Mesothelial cell of epicardium (in vitro differentiated cells): Measurements from ENCODE around the gene ARHGEF28. TPM values are rescaled to one million over a fixed set of nuclear protein-coding genes. Genes with fewer than 3 reads are reported as not detected.

Source experiments
- DNase-seq, 2 experiments: peaks; one replicate each; pipeline ENCODE4 v3.0.0; 2021; ENCODE audit warnings: low spot score in 2 of 2; ENCODE audit not compliant: unreplicated experiment in 2 of 2
- H3K27ac Mint-ChIP-seq: 2 replicates; pipeline ENCODE4 v1.8.0; 2021; ENCODE audit warnings: mixed read lengths
- H3K27me3 Mint-ChIP-seq: 2 replicates; pipeline ENCODE4 v1.8.0; 2021; ENCODE audit warnings: low read depth, mixed read lengths
- H3K36me3 Mint-ChIP-seq: 2 replicates; pipeline ENCODE4 v1.8.0; 2021; ENCODE audit warnings: mixed read lengths
- H3K4me1 Mint-ChIP-seq: 2 replicates; pipeline ENCODE4 v1.8.0; 2021; ENCODE audit warnings: mixed read lengths
- H3K4me3 Mint-ChIP-seq: 2 replicates; pipeline ENCODE4 v1.8.0; 2021; ENCODE audit warnings: mild to moderate bottlenecking, moderate library complexity, mixed read lengths
- H3K9me3 Mint-ChIP-seq: 2 replicates; pipeline ENCODE4 v1.8.0; 2021; ENCODE audit warnings: mixed read lengths
- total RNA-seq: library from RNA; stranded (reverse); gene quantifications from 3 replicates; pipeline ENCODE4 v1.2.1, GENCODE V29; 2021
- TF ChIP-seq, protein P1 (sequence below): fragments of 200-600 bp; sonication (generic); IDR thresholded peaks from one replicate; pipeline ENCODE4 v1.5.0; 2021; ENCODE audit warnings: antibody characterized with exemption; ENCODE audit not compliant: unreplicated experiment

ARHGEF28 gene
- total RNA-seq, 1 donor from 2014 or later: 0.40 TPM

DNA sequence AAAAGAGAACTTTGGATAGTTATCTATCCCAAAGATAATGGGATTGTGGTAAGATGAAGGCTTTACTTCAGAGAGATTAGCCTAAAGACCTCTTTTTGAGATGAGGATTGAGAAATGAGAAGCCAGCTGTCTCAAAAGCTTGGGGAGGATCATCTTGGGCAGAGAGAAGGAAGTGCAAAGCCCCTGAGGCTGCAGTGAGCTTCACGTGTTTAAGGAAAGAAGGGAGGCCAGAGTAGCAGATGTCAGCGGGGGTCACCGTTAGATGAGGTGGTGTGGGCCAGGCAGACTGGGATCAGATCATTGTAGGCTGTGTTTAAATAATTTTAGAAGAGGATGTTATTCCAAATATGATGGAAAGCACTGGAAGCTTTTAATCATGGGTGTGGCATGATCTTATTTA lies 270.1 kb downstream of the ARHGEF28 start:
- Mint-ChIP-seq H3K4me1 (peaks cover 17% of the 10 kb centered on the region), H3K27ac (no peak overlapping the region), H3K9me3 (no peaks in the 10 kb centered on the region), H3K4me3 (no peak overlapping the region), H3K36me3 (no peaks in the 10 kb centered on the region), H3K27me3 (peaks cover 23% of the 10 kb centered on the region)
- DNase-seq: no peak
- TF ChIP-seq, protein P1, sequence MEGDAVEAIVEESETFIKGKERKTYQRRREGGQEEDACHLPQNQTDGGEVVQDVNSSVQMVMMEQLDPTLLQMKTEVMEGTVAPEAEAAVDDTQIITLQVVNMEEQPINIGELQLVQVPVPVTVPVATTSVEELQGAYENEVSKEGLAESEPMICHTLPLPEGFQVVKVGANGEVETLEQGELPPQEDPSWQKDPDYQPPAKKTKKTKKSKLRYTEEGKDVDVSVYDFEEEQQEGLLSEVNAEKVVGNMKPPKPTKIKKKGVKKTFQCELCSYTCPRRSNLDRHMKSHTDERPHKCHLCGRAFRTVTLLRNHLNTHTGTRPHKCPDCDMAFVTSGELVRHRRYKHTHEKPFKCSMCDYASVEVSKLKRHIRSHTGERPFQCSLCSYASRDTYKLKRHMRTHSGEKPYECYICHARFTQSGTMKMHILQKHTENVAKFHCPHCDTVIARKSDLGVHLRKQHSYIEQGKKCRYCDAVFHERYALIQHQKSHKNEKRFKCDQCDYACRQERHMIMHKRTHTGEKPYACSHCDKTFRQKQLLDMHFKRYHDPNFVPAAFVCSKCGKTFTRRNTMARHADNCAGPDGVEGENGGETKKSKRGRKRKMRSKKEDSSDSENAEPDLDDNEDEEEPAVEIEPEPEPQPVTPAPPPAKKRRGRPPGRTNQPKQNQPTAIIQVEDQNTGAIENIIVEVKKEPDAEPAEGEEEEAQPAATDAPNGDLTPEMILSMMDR: no peak

DNA sequence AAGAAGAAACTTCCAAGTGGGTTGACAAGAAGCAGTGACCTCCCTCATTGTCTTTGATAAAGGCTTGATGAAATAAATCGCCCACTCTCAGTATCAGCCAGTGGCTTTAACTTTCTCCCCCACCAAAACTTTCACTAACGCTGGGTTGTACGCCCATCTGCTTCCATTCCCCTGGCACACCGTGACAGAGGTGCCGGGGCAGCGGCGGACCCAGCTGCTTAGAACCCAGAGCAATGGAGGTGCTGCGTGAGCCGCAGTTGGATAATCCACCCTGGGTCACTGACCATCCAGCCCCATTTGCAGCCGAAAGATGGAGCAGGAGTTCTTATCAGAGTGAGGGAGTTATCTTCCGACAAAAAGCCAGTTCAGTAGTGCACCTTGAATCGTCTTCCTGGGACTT lies 270.7 kb downstream of the ARHGEF28 start:
- peaks cover 17% of the 10 kb centered on the region for H3K4me1 Mint-ChIP-seq
- DNase-seq: no peak
- TF ChIP-seq, protein P1: no peak
- no peaks in the 10 kb centered on the region for H3K36me3 Mint-ChIP-seq
- H3K27me3 Mint-ChIP-seq: peaks cover 23% of the 10 kb centered on the region
- H3K4me3 Mint-ChIP-seq: no peak overlapping the region
- H3K9me3 Mint-ChIP-seq: no peaks in the 10 kb centered on the region
- no peak overlapping the region for H3K27ac Mint-ChIP-seq

DNA sequence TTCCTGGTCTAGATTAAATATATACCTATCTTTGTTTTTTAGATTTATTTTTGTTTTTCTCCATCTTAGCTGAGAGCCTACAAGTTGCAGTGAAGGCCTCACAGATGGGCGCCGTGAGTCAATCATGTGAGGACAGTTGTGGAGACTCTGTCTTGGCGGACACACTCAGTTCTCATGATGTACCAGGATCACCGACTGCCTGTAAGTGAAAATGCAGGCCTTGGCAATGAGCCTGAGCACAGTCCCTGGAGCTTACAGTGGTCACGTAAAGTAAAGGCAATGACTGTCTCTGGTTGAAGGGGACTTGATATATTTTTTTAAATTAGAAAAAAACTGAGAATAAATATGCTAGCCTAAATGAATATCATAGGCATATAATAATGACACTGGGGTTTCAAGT lies 271.9 kb downstream of the ARHGEF28 start:
- H3K27ac Mint-ChIP-seq: no peak overlapping the region
- no peak overlapping the region for H3K4me3 Mint-ChIP-seq
- H3K9me3 Mint-ChIP-seq: no peaks in the 10 kb centered on the region
- DNase-seq: no peak
- H3K27me3 Mint-ChIP-seq: peaks cover 22% of the 10 kb centered on the region
- H3K4me1 Mint-ChIP-seq: peaks cover 23% of the 10 kb centered on the region
- TF ChIP-seq, protein P1: no peak
- no peaks in the 10 kb centered on the region for H3K36me3 Mint-ChIP-seq

DNA sequence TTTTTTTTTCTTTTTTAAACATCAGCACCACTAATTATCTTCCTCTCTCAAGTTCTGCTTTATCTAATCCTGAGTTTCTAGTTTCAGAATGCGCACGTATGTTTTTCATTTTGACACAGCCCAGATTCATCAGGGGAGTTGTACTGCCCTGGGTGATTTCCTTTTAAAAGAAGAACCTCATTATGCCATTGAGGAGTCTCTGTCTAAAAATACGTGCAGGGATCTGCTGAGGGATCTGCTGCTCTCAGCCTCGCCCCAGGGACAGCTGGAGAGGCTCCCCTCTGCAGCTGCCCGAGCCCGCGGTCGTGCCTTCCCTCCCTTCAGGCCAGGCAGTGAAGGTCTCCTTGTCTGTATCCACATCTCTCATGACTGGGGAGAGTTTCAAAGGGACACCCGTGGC lies 273.1 kb downstream of the ARHGEF28 start:
- DNase-seq: no peak
- H3K4me1 Mint-ChIP-seq: peaks cover 23% of the 10 kb centered on the region
- H3K9me3 Mint-ChIP-seq: no peaks in the 10 kb centered on the region
- H3K4me3 Mint-ChIP-seq: no peak overlapping the region
- TF ChIP-seq, protein P1: no peak
- H3K36me3 Mint-ChIP-seq: no peaks in the 10 kb centered on the region
- peaks cover 22% of the 10 kb centered on the region for H3K27me3 Mint-ChIP-seq
- no peak overlapping the region for H3K27ac Mint-ChIP-seq

DNA sequence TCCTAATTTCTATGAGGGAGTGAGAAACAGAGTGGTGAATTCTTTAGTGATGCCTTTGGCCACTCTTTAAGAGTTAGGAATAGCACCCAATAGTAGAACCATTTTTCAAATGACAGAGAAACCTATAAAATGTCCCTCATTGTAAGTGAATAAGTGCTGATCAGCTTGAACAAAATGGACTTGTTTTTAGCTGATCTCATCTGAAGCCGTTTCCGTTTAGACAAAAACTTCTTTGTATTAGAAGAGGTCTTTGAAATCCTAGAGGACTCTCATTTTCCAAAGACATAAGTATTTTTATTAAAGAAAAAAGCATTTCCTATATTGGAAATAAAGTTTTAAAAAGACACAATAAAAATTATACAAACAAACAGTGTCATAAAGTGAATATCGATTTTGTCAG lies 273.9 kb downstream of the ARHGEF28 start:
- Mint-ChIP-seq H3K9me3 (no peaks in the 10 kb centered on the region), H3K4me1 (peaks cover 23% of the 10 kb centered on the region), H3K36me3 (no peaks in the 10 kb centered on the region), H3K4me3 (no peak overlapping the region), H3K27me3 (peaks cover 17% of the 10 kb centered on the region), H3K27ac (no peak overlapping the region)
- TF ChIP-seq, protein P1: no peak
- DNase-seq: no peak

DNA sequence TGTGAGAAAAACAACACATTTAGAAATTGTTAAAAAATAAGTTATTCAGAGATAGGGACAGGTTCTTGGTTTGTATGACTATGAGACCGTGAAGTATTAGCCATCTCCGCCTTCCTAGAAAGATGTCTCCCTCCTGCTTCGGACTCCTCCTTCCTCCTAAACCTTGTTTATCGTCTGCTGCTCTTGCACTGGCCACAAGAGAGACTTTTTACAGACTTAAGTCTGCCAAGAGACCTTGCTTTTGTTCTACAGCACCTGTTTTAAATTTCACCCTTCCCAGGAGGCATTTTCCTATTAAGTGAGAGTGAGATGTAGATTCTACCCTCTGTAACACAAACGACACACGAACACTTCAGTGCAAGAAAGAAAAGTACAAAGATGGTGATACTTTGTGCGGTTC lies 274.6 kb downstream of the ARHGEF28 start:
- Mint-ChIP-seq H3K9me3 (no peaks in the 10 kb centered on the region), H3K27ac (no peak overlapping the region), H3K36me3 (no peaks in the 10 kb centered on the region), H3K4me3 (no peak overlapping the region), H3K4me1 (peaks cover 23% of the 10 kb centered on the region), H3K27me3 (peaks cover 13% of the 10 kb centered on the region)
- TF ChIP-seq, protein P1: no peak
- DNase-seq: no peak
